SU-DHL-6 (cell line): ENCODE results near the gene NEK11.

Source experiments
- H2AFZ ChIP-seq: fragments of 200-600 bp; sonication (generic); 2 replicates; pipeline ENCODE4 v1.6.1; 2014; ENCODE audit warnings: low read depth, mild to moderate bottlenecking, moderate library complexity, mixed read lengths, antibody characterized with exemption, low read length; ENCODE audit not compliant: severe bottlenecking
- H3F3A ChIP-seq: fragments of 200-600 bp; shearing (Covaris generic); 2 replicates; pipeline ENCODE4 v1.6.0; 2016; ENCODE audit warnings: antibody characterized with exemption, mild to moderate bottlenecking; ENCODE audit not compliant: insufficient read depth
- H3K27ac ChIP-seq: fragments of 200-600 bp; sonication (generic); 2 replicates; pipeline ENCODE4 v1.5.1; 2016; ENCODE audit warnings: low read depth, mild to moderate bottlenecking, low read length, moderate library complexity, mixed read lengths
- H3K27me3 ChIP-seq: fragments of 200-600 bp; sonication (generic), shearing (Covaris generic); 2 replicates; pipeline ENCODE4 v1.6.0; 2014; ENCODE audit warnings: mild to moderate bottlenecking, low read length
- H3K36me3 ChIP-seq: fragments of 200-600 bp; sonication (generic); 2 replicates; pipeline ENCODE4 v1.6.1; 2014; ENCODE audit warnings: mild to moderate bottlenecking, low read length, mixed read lengths
- H3K4me2 ChIP-seq: fragments of 300-600, 200-600 bp; shearing (Covaris generic), sonication (generic); 2 replicates; pipeline ENCODE4 v1.6.0; 2014; ENCODE audit warnings: low read length, low read depth, mild to moderate bottlenecking; ENCODE audit not compliant: poor library complexity, severe bottlenecking
- H3K4me3 ChIP-seq: fragments of 200-600 bp; sonication (generic); 2 replicates; pipeline ENCODE4 v1.5.1; 2014; ENCODE audit warnings: antibody characterized with exemption, low read length, mild to moderate bottlenecking, mixed read lengths; ENCODE audit not compliant: insufficient read depth, poor library complexity, severe bottlenecking
- H3K79me2 ChIP-seq: fragments of 200-600 bp; sonication (generic); 2 replicates; pipeline ENCODE4 v1.6.1; 2014; ENCODE audit warnings: mild to moderate bottlenecking, low read length, moderate library complexity; ENCODE audit not compliant: insufficient read depth
- H3K9ac ChIP-seq: fragments of 200-600 bp; sonication (generic); 2 replicates; pipeline ENCODE4 v1.7.0; 2014; ENCODE audit warnings: mild to moderate bottlenecking, low read length
- H3K9me2 ChIP-seq: fragments of 200-600 bp; sonication (generic); replicated peaks from 2 replicates; pipeline ENCODE4 v1.6.1; 2014; ENCODE audit warnings: low read length; ENCODE audit not compliant: insufficient read depth
- H3K9me3 ChIP-seq: fragments of 200-600 bp; sonication (generic); 2 replicates; pipeline ENCODE4 v1.6.1; 2014; ENCODE audit warnings: low read length, mixed read lengths; ENCODE audit not compliant: insufficient read depth
- H4K20me1 ChIP-seq: fragments of 200-600 bp; sonication (generic); 2 replicates; pipeline ENCODE4 v1.6.1; 2014; ENCODE audit warnings: low read depth, mild to moderate bottlenecking, antibody characterized with exemption, low read length, moderate library complexity, mixed read lengths
- EZH2phosphoT487 ChIP-seq: fragments of 200-600 bp; sonication (generic), shearing (Covaris generic); conservative IDR thresholded peaks from 2 replicates; pipeline ENCODE4 v1.6.1; 2018; ENCODE audit warnings: mild to moderate bottlenecking, antibody characterized with exemption, low read length, moderate library complexity, mixed read lengths
- TF ChIP-seq, protein P1 (sequence below): fragments of 200-600 bp; sonication (generic); IDR thresholded peaks from one replicate; pipeline ENCODE4 v1.5.1; 2017; ENCODE audit warnings: antibody characterized with exemption, mild to moderate bottlenecking, low read length, moderate library complexity; ENCODE audit not compliant: insufficient read depth, poor library complexity, severe bottlenecking

NEK11 gene

DNA sequence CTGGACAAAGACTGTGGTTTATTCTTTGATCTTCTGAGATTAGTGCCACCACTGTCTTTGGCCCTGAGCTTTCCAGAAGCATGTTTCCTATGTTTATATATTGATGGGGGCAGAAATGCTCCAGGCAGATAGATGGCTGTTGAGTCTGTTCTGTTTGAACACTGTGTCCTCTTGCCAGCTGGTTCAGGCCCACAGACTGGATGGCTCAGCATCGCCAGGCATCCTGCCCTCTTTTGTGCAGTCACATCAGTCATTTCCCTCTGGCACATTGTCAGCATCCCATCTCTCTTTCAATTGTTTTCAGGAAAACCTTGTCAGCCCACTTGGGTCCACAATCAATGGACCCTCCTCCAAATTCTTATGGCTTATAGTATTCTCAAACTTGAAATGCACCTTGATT is 141.2 kb downstream of the NEK11 start:
- no peak for TF ChIP-seq EZH2phosphoT487
- TF ChIP-seq, protein P1, sequence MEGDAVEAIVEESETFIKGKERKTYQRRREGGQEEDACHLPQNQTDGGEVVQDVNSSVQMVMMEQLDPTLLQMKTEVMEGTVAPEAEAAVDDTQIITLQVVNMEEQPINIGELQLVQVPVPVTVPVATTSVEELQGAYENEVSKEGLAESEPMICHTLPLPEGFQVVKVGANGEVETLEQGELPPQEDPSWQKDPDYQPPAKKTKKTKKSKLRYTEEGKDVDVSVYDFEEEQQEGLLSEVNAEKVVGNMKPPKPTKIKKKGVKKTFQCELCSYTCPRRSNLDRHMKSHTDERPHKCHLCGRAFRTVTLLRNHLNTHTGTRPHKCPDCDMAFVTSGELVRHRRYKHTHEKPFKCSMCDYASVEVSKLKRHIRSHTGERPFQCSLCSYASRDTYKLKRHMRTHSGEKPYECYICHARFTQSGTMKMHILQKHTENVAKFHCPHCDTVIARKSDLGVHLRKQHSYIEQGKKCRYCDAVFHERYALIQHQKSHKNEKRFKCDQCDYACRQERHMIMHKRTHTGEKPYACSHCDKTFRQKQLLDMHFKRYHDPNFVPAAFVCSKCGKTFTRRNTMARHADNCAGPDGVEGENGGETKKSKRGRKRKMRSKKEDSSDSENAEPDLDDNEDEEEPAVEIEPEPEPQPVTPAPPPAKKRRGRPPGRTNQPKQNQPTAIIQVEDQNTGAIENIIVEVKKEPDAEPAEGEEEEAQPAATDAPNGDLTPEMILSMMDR = no peak
- H2AFZ ChIP-seq = no peak overlapping the region
- H3K9me3 ChIP-seq = no peaks in the 10 kb centered on the region
- H3K9ac ChIP-seq = no peak overlapping the region
- no peaks in the 10 kb centered on the region for H3K79me2 ChIP-seq
- H3K4me2 ChIP-seq = no peak overlapping the region
- no peak overlapping the region for H3K4me3 ChIP-seq
- no peaks in the 10 kb centered on the region for H3F3A ChIP-seq
- no peak overlapping the region for H3K27ac ChIP-seq
- no peaks in the 10 kb centered on the region for H3K9me2 ChIP-seq
- no peaks in the 10 kb centered on the region for H4K20me1 ChIP-seq
- no peaks in the 10 kb centered on the region for H3K27me3 ChIP-seq
- no peaks in the 10 kb centered on the region for H3K36me3 ChIP-seq

DNA sequence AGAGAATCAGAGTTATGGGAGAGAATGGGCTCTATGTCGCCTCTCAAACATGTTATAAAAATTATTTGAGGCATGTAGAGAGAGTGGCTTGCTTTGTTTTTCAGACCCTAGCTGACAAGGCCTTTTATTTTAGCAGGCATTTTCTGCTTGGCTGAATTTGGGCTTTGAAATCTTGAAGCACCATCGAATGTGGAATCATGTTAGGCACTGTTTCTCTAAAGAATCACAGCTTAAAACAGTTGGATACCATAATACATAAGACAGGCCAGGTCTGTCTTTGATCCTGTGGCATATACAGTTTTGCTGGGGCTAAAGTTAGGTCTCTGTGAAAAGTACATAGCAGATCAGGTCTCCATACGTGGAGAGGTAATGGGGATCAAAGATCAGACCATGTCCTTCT is 142.7 kb downstream of the NEK11 start:
- Histone ChIP-seq H3K9ac (no peak overlapping the region), H3K27me3 (no peaks in the 10 kb centered on the region), H2AFZ (no peak overlapping the region), H3K36me3 (no peaks in the 10 kb centered on the region), H3K4me2 (no peak overlapping the region), H3K4me3 (no peak overlapping the region), H4K20me1 (no peaks in the 10 kb centered on the region), H3K27ac (no peak overlapping the region), H3K9me2 (no peaks in the 10 kb centered on the region), H3K9me3 (no peaks in the 10 kb centered on the region), H3F3A (no peaks in the 10 kb centered on the region), H3K79me2 (no peaks in the 10 kb centered on the region)
- TF ChIP-seq EZH2phosphoT487 = no peak
- TF ChIP-seq, protein P1 = no peak

DNA sequence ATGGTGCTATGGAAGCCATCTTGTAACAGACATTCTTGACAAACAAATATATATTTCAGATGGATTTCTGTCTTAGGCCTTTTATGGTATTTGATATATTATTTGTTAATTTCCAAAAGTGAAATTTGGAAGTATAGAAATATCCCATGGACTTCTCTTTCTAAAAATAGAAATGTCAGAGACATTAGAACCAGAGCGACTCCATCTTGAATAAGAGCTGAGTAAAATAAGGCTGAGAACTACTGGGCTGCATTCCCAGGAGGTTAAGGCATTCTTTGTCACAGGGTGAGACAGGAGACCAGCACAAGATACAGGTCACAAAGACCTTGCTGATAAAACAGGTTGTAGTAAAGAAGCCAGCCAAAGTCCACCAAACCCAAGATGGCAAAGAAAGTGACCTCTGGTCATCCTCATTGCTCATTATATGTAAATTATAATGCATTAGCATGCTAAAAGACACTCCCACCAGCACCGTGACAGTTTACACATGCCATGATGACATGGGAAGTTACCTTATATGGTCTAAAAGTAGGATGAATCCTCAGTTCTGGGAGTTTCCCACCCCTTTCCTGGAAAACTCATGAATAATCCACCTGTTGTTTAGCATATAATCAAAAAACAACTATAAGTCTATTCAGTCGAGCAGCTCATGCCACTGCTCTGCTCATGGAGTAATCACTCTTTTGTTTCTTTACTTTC is 146.0 kb downstream of the NEK11 start:
- Histone ChIP-seq H3K4me3 (no peak overlapping the region), H2AFZ (no peak overlapping the region), H3K27me3 (no peaks in the 10 kb centered on the region), H3K79me2 (no peaks in the 10 kb centered on the region), H3K9ac (no peak overlapping the region), H3K4me2 (no peak overlapping the region), H3K27ac (no peak overlapping the region), H3K9me2 (no peaks in the 10 kb centered on the region), H4K20me1 (no peaks in the 10 kb centered on the region), H3K9me3 (no peaks in the 10 kb centered on the region), H3K36me3 (no peaks in the 10 kb centered on the region), H3F3A (no peaks in the 10 kb centered on the region)
- TF ChIP-seq, protein P1 = no peak
